Activated CD4-positive, alpha-beta memory T cell treated with anti-CD3 and anti-CD28 coated beads for 36 hours (primary cell): Measurements from ENCODE around the gene DERL2. TPM values are rescaled to one million over a fixed set of nuclear protein-coding genes. Genes with fewer than 3 reads are reported as not detected.
A peak's percentile ranks its signal among the peaks of the same experiment; 100 is the strongest.

Experiments used
- CTCF ChIA-PET: fragments of 350-600 bp; sonication (Branson Sonifier 250); formaldehyde crosslinking; loops from one replicate; lab custom pipeline; 2021; ENCODE audit warnings: antibody characterized with exemption, inconsistent platforms; lab: Charles Lee
- POLR2A ChIA-PET: fragments of 350-600 bp; sonication (Branson Sonifier 250); formaldehyde crosslinking; loops from one replicate; lab custom pipeline; 2021; ENCODE audit warnings: antibody characterized with exemption; lab: Charles Lee
- DNase-seq: peaks from one replicate; pipeline ENCODE4 v3.0.0-alpha.2; 2020
- H3K27ac Mint-ChIP-seq: one replicate; pipeline ENCODE4 v1.8.0; 2021; ENCODE audit warnings: mixed read lengths
- H3K27me3 Mint-ChIP-seq: one replicate; pipeline ENCODE4 v1.8.0; 2021; ENCODE audit warnings: mixed read lengths
- H3K36me3 Mint-ChIP-seq: one replicate; pipeline ENCODE4 v1.8.0; 2021; ENCODE audit warnings: mixed read lengths
- H3K4me1 Mint-ChIP-seq: one replicate; pipeline ENCODE4 v1.8.0; 2021; ENCODE audit warnings: low read depth, mixed read lengths
- H3K4me3 Mint-ChIP-seq: one replicate; pipeline ENCODE4 v1.8.0; 2021; ENCODE audit warnings: mild to moderate bottlenecking, mixed read lengths
- H3K9me3 Mint-ChIP-seq: one replicate; pipeline ENCODE4 v1.8.0; 2021; ENCODE audit warnings: mixed read lengths
- intact Hi-C: fragments of 100-400 bp; cut with micrococcal nuclease; formaldehyde crosslinking; loops from one replicate; pipeline ENCODE4 v1.15.1; 2023
- total RNA-seq, 2 experiments: library from RNA; stranded (reverse); gene quantifications; one replicate each; pipeline ENCODE4 v1.2.3, GENCODE V29; 2021

DERL2 gene
- total RNA-seq, 2 experiments from 2014 or later: 54.8 to 57.8 TPM

GRCh38 chr17:5500247-5500588 lies 14.2 kb upstream of the DERL2 start:
- POLR2A ChIA-PET: interaction anchor here (0.5 to 2.4 kb wide), 2 partner anchors 14 to 1640 kb away, joined by 3 to 17 read pairs; partner anchors contain the start of genes DERL2 and MIS12
- H3K36me3 Mint-ChIP-seq: no peaks in the 10 kb centered on the region
- peaks cover 12% of the 10 kb centered on the region for H3K4me1 Mint-ChIP-seq
- peak overlapping the region; percentile 89 for H3K4me3 Mint-ChIP-seq
- H3K9me3 Mint-ChIP-seq: no peaks in the 10 kb centered on the region
- CTCF ChIA-PET: interaction anchor here (1.0 to 1.3 kb wide), 2 partner anchors 8 to 10 kb away, joined by 3 read pairs; no protein-coding TSS in a partner anchor
- H3K27me3 Mint-ChIP-seq: no peaks in the 10 kb centered on the region
- H3K27ac Mint-ChIP-seq: no peak overlapping the region
- DNase-seq: no peak
- intact Hi-C loops: loop anchor here (2.0 kb wide), 1 partner anchor 27 kb away; no protein-coding TSS in a partner anchor

- ChIA-PET CTCF (interaction anchor here (1.0 to 1.3 kb wide), 2 partner anchors 8 to 9 kb away, joined by 3 read pairs; no protein-coding TSS in a partner anchor), POLR2A (interaction anchor here (0.5 to 2.4 kb wide), 3 partner anchors 12 to 1640 kb away, joined by 3 to 17 read pairs (median 3); partner anchors contain the start of genes DERL2 and MIS12)
- no peaks in the 10 kb centered on the region for H3K9me3 Mint-ChIP-seq
- H3K27ac Mint-ChIP-seq: no peak overlapping the region
- H3K4me3 Mint-ChIP-seq: peak overlapping the region; percentile 89
- intact Hi-C loops: loop anchor here (2.0 kb wide), 1 partner anchor 27 kb away; no protein-coding TSS in a partner anchor
- DNase-seq: peak; percentile 14
- H3K4me1 Mint-ChIP-seq: peaks cover 12% of the 10 kb centered on the region
- no peaks in the 10 kb centered on the region for H3K36me3 Mint-ChIP-seq
- no peaks in the 10 kb centered on the region for H3K27me3 Mint-ChIP-seq
Measured at GRCh38 chr17:5499476-5500231, 13.7 kb upstream of the DERL2 start.

GRCh38 chr17:5492970-5493369 lies 7.0 kb upstream of the DERL2 start:
- Mint-ChIP-seq H3K36me3 (peaks cover 22% of the 10 kb centered on the region), H3K27ac (no peak overlapping the region), H3K4me3 (no peak overlapping the region), H3K27me3 (no peaks in the 10 kb centered on the region), H3K4me1 (peaks cover 13% of the 10 kb centered on the region), H3K9me3 (peaks cover 4% of the 10 kb centered on the region)
- POLR2A ChIA-PET: no interaction called here
- DNase-seq: no peak
- CTCF ChIA-PET: no interaction called here
- intact Hi-C loops: no loop called here

GRCh38 chr17:5488752-5489151 lies 2.8 kb upstream of the DERL2 start:
- Mint-ChIP-seq H3K4me1 (peaks cover 42% of the 10 kb centered on the region), H3K27ac (no peak overlapping the region), H3K4me3 (no peak overlapping the region), H3K27me3 (no peaks in the 10 kb centered on the region), H3K36me3 (peaks cover 30% of the 10 kb centered on the region), H3K9me3 (peaks cover 4% of the 10 kb centered on the region)
- no peak for DNase-seq
- CTCF ChIA-PET: no interaction called here
- intact Hi-C loops: loop anchor here (5.0 kb wide), 2 partner anchors 51 to 541 kb away; partner anchors contain the start of genes C1QBP and PFN1
- POLR2A ChIA-PET: interaction anchor here (0.9 kb wide), 1 partner anchor 38 kb away, joined by 3 read pairs; no protein-coding TSS in a partner anchor

- DNase-seq: peak; percentile 99
- Mint-ChIP-seq H3K27ac (peak within 1 kb of the TSS; percentile 98), H3K27me3 (no peaks in the 10 kb centered on the region), H3K4me3 (peak within 1 kb of the TSS; percentile 88), H3K36me3 (peaks cover 46% of the 10 kb centered on the region), H3K9me3 (no peaks in the 10 kb centered on the region), H3K4me1 (peaks cover 54% of the 10 kb centered on the region)
- POLR2A ChIA-PET: interaction anchor here (0.7 to 2.3 kb wide), 11 partner anchors 14 to 205 kb away, joined by 3 to 29 read pairs (median 6); partner anchors contain the start of genes C1QBP, DHX33, NUP88 and RPAIN
- CTCF ChIA-PET: interaction anchor here (0.6 to 2.8 kb wide), 5 partner anchors 15 to 750 kb away, joined by 3 to 13 read pairs (median 4); partner anchors contain the start of genes C1QBP, DHX33 and ZNF594
- intact Hi-C loops: loop anchor here (1.0 to 5.0 kb wide), 7 partner anchors 17 to 1154 kb away; partner anchors contain the start of genes C1QBP, KIAA0753, NLRP1 and NUP88
Measured at GRCh38 chr17:5486206-5487124, 487 bp upstream of the DERL2 start, which contains the start of gene MIS12. TSS of gene MIS12 (plus strand) at chr17:5486566. CDS start at chr17:5488863, 2,297 bp downstream.

GRCh38 chr17:5481451-5481850 lies 4.5 kb downstream of the DERL2 start:
- intact Hi-C loops: no loop called here
- POLR2A ChIA-PET: no interaction called here

GRCh38 chr17:5480962-5481361 lies 5.0 kb downstream of the DERL2 start:
- Mint-ChIP-seq H3K27me3 (no peaks in the 10 kb centered on the region), H3K27ac (peak overlapping the region; percentile 9), H3K36me3 (peaks cover 51% of the 10 kb centered on the region), H3K4me1 (peaks cover 30% of the 10 kb centered on the region), H3K9me3 (no peaks in the 10 kb centered on the region), H3K4me3 (no peak overlapping the region)
- DNase-seq: no peak
- intact Hi-C loops: no loop called here
- ChIA-PET POLR2A (no interaction called here), CTCF (interaction anchor here (2.1 kb wide), 1 partner anchor 42 kb away, joined by 8 read pairs; the partner anchor contains the start of gene C1QBP)

More at GRCh38 chr17:5481451-5481850, 4.5 kb downstream of the DERL2 start:
- no peak overlapping the region for H3K4me3 Mint-ChIP-seq
- no peak overlapping the region for H3K27ac Mint-ChIP-seq
- H3K9me3 Mint-ChIP-seq: no peaks in the 10 kb centered on the region
- peaks cover 30% of the 10 kb centered on the region for H3K4me1 Mint-ChIP-seq
- CTCF ChIA-PET: interaction anchor here (2.1 kb wide), 1 partner anchor 43 kb away, joined by 8 read pairs; the partner anchor contains the start of gene C1QBP
- H3K36me3 Mint-ChIP-seq: peaks cover 51% of the 10 kb centered on the region
- no peaks in the 10 kb centered on the region for H3K27me3 Mint-ChIP-seq
- DNase-seq: no peak

GRCh38 chr17:5478992-5479391 lies 7.0 kb downstream of the DERL2 start:
- ChIA-PET CTCF (no interaction called here), POLR2A (no interaction called here)
- Mint-ChIP-seq H3K4me3 (no peak overlapping the region), H3K9me3 (no peaks in the 10 kb centered on the region), H3K27me3 (no peaks in the 10 kb centered on the region), H3K27ac (no peak overlapping the region), H3K36me3 (peaks cover 59% of the 10 kb centered on the region), H3K4me1 (peaks cover 14% of the 10 kb centered on the region)
- intact Hi-C loops: no loop called here
- no peak for DNase-seq

- H3K36me3 Mint-ChIP-seq: peaks cover 33% of the 10 kb centered on the region
Measured at GRCh38 chr17:5473906-5474305, 12.1 kb downstream of the DERL2 start.

GRCh38 chr17:5472511-5472910 lies 13.5 kb downstream of the DERL2 start:
- Mint-ChIP-seq H3K4me1 (peaks cover 16% of the 10 kb centered on the region), H3K9me3 (no peaks in the 10 kb centered on the region), H3K27ac (no peak overlapping the region), H3K36me3 (peaks cover 21% of the 10 kb centered on the region), H3K27me3 (no peaks in the 10 kb centered on the region), H3K4me3 (no peak overlapping the region)
- ChIA-PET POLR2A (no interaction called here), CTCF (no interaction called here)
- no peak for DNase-seq
- intact Hi-C loops: no loop called here

More at GRCh38 chr17:5473906-5474305, 12.1 kb downstream of the DERL2 start:
- POLR2A ChIA-PET: no interaction called here
- intact Hi-C loops: no loop called here
- H3K27me3 Mint-ChIP-seq: no peaks in the 10 kb centered on the region
- peaks cover 11% of the 10 kb centered on the region for H3K4me1 Mint-ChIP-seq
- CTCF ChIA-PET: interaction anchor here (2.0 kb wide), 1 partner anchor 35 kb away, joined by 9 read pairs; the partner anchor contains the start of gene C1QBP
- H3K9me3 Mint-ChIP-seq: no peaks in the 10 kb centered on the region
- no peak for DNase-seq
- H3K27ac Mint-ChIP-seq: no peak overlapping the region
- H3K4me3 Mint-ChIP-seq: no peak overlapping the region

- CTCF ChIA-PET: interaction anchor here (1.6 to 2.2 kb wide), 2 partner anchors 18 to 29 kb away, joined by 4 to 11 read pairs; partner anchors contain the start of genes C1QBP and DERL2
- Mint-ChIP-seq H3K4me1 (peaks cover 40% of the 10 kb centered on the region), H3K27me3 (no peaks in the 10 kb centered on the region), H3K27ac (peak overlapping the region; percentile 40), H3K4me3 (peak overlapping the region; percentile 85), H3K36me3 (peaks cover 3% of the 10 kb centered on the region), H3K9me3 (no peaks in the 10 kb centered on the region)
- DNase-seq: peak; percentile 30
- intact Hi-C loops: loop anchor here (5.0 kb wide), 1 partner anchor 51 kb away; the partner anchor contains the start of gene NUP88
- POLR2A ChIA-PET: interaction anchor here (1.0 to 3.7 kb wide), 4 partner anchors 18 to 56 kb away, joined by 3 to 29 read pairs (median 5); partner anchors contain the start of genes C1QBP, DERL2 and MIS12
Measured at GRCh38 chr17:5468075-5468473, 17.9 kb downstream of the DERL2 start.
